H9 (cell line): Measurements from ENCODE around the gene TTBK1. TPM values are rescaled to one million over a fixed set of nuclear protein-coding genes. Genes with fewer than 3 reads are reported as not detected.

Experiments
- DNase-seq: peaks from one replicate; pipeline ENCODE4 v3.0.0-alpha.2; 2017
- H2AFZ ChIP-seq: one replicate; pipeline ENCODE4 v1.6.1; 2013; ENCODE audit warnings: mild to moderate bottlenecking, low read length, control low read depth, moderate library complexity
- H2AK5ac ChIP-seq: 2 replicates; pipeline ENCODE4 v1.6.1; 2013; ENCODE audit warnings: low read length, control low read depth, mixed read lengths; ENCODE audit not compliant: insufficient read length
- H2BK120ac ChIP-seq: one replicate; pipeline ENCODE4 v1.6.1; 2013; ENCODE audit warnings: low read depth, mild to moderate bottlenecking, low read length, control low read depth, inconsistent platforms; ENCODE audit not compliant: poor library complexity, severe bottlenecking
- H2BK12ac ChIP-seq: 2 replicates; pipeline ENCODE4 v1.6.1; 2013; ENCODE audit warnings: low read length, control low read depth, mixed read lengths, low read depth; ENCODE audit not compliant: insufficient read length
- H2BK15ac ChIP-seq: 2 replicates; pipeline ENCODE4 v1.6.1; 2013; ENCODE audit warnings: low read depth, low read length, control low read depth
- H2BK20ac ChIP-seq: one replicate; pipeline ENCODE4 v1.6.1; 2013; ENCODE audit warnings: low read depth, mild to moderate bottlenecking, low read length, control low read depth, inconsistent platforms; ENCODE audit not compliant: poor library complexity, severe bottlenecking
- H2BK5ac ChIP-seq: 2 replicates; pipeline ENCODE4 v1.6.1; 2013; ENCODE audit warnings: low read length, control low read depth, mixed read lengths; ENCODE audit not compliant: insufficient read length
- H3K14ac ChIP-seq: 2 replicates; pipeline ENCODE4 v1.6.1; 2013; ENCODE audit warnings: low read length, control low read depth; ENCODE audit not compliant: insufficient read depth
- H3K18ac ChIP-seq: 2 replicates; pipeline ENCODE4 v1.6.1; 2013; ENCODE audit warnings: low read depth, mild to moderate bottlenecking, mixed read lengths, low read length, control low read depth; ENCODE audit not compliant: insufficient read length
- H3K23ac ChIP-seq: 2 replicates; pipeline ENCODE4 v1.6.1; 2013; ENCODE audit warnings: low read length, control low read depth, mixed read lengths, low read depth; ENCODE audit not compliant: insufficient read length
- H3K23me2 ChIP-seq: 2 replicates; pipeline ENCODE4 v1.6.1; 2013; ENCODE audit warnings: low read depth, mild to moderate bottlenecking, mixed read lengths, low read length, control low read depth; ENCODE audit not compliant: insufficient read length, poor library complexity, severe bottlenecking
- H3K27ac ChIP-seq: 2 replicates; pipeline ENCODE4 v1.5.1; 2013; ENCODE audit warnings: low read length, control low read depth, mixed read lengths, low read depth; ENCODE audit not compliant: insufficient read length
- H3K27me3 ChIP-seq: 2 replicates; pipeline ENCODE4 v1.6.1; 2013; ENCODE audit warnings: low read length, control low read depth, inconsistent platforms; ENCODE audit not compliant: insufficient read depth
- H3K4ac ChIP-seq: 2 replicates; pipeline ENCODE4 v1.6.1; 2013; ENCODE audit warnings: low read depth, mild to moderate bottlenecking, control low read depth, inconsistent platforms, low read length, moderate library complexity
- H3K4me1 ChIP-seq: 2 replicates; pipeline ENCODE4 v1.6.1; 2013; ENCODE audit warnings: low read length, control low read depth, inconsistent platforms; ENCODE audit not compliant: insufficient read depth
- H3K4me2 ChIP-seq: 2 replicates; pipeline ENCODE4 v1.6.1; 2013; ENCODE audit warnings: low read length, control low read depth, mixed read lengths; ENCODE audit not compliant: insufficient read length, insufficient read depth
- H3K56ac ChIP-seq: 2 replicates; pipeline ENCODE4 v1.6.1; 2013; ENCODE audit warnings: low read depth, mild to moderate bottlenecking, mixed read lengths, low read length, control low read depth; ENCODE audit not compliant: insufficient read length
- H3K79me1 ChIP-seq: 2 replicates; pipeline ENCODE4 v1.6.1; 2013; ENCODE audit warnings: low read depth, mild to moderate bottlenecking, moderate library complexity, low read length, control low read depth, inconsistent platforms; ENCODE audit not compliant: insufficient read depth, poor library complexity, severe bottlenecking
- H3K79me2 ChIP-seq: 2 replicates; pipeline ENCODE4 v1.6.1; 2013; ENCODE audit warnings: low read length, control low read depth, inconsistent platforms; ENCODE audit not compliant: insufficient read depth
- H3K9ac ChIP-seq: 2 replicates; pipeline ENCODE4 v1.6.1; 2013; ENCODE audit warnings: low read length, control low read depth, mixed read lengths; ENCODE audit not compliant: insufficient read length; ENCODE audit errors: extremely low read depth
- H3K9me3 ChIP-seq: one replicate; pipeline ENCODE4 v1.6.1; 2013; ENCODE audit warnings: low read depth, low read length, inconsistent platforms; ENCODE audit not compliant: control insufficient read depth
- H3T11ph ChIP-seq: one replicate; pipeline ENCODE4 v1.6.1; 2013; ENCODE audit warnings: mild to moderate bottlenecking, low read length, control low read depth, inconsistent platforms
- H4K20me1 ChIP-seq: one replicate; pipeline ENCODE4 v1.6.1; 2013; ENCODE audit not compliant: control insufficient read depth, insufficient read length, insufficient read depth
- H4K5ac ChIP-seq: 2 replicates; pipeline ENCODE4 v1.6.1; 2013; ENCODE audit warnings: low read depth, mild to moderate bottlenecking, mixed read lengths, low read length, control low read depth; ENCODE audit not compliant: insufficient read length
- H4K8ac ChIP-seq: replicated peaks from 2 replicates; pipeline ENCODE4 v1.6.1; 2013; ENCODE audit warnings: low read length, control low read depth, mixed read lengths, low read depth; ENCODE audit not compliant: insufficient read length
- H4K91ac ChIP-seq: 2 replicates; pipeline ENCODE4 v1.6.1; 2013; ENCODE audit warnings: low read depth, mild to moderate bottlenecking, moderate library complexity, mixed read lengths, low read length, control low read depth; ENCODE audit not compliant: insufficient read length
- H3K27ac Mint-ChIP-seq, 3 experiments: 2 replicates in 2 of 3; 3 replicates in 1 of 3; pipeline ENCODE4 v1.8.0; 2020 to 2021; ENCODE audit warnings: mixed read lengths in 3 of 3, mild to moderate bottlenecking in 1 of 3, moderate library complexity in 1 of 3
- H3K27me3 Mint-ChIP-seq: 2 replicates; pipeline ENCODE4 v1.8.0; 2021; ENCODE audit warnings: low read depth, mild to moderate bottlenecking, moderate library complexity, mixed read lengths
- H3K36me3 Mint-ChIP-seq, 3 experiments: 2 replicates in 2 of 3; 3 replicates in 1 of 3; pipeline ENCODE4 v1.8.0; 2020 to 2021; ENCODE audit warnings: low read depth in 3 of 3, mixed read lengths in 3 of 3; ENCODE audit not compliant: insufficient read depth in 1 of 3
- H3K4me1 Mint-ChIP-seq, 2 experiments: 2 replicates each; pipeline ENCODE4 v1.8.0; 2020; ENCODE audit warnings: mixed read lengths in 2 of 2
- H3K4me3 Mint-ChIP-seq, 2 experiments: 2 replicates in 1 of 2; 3 replicates in 1 of 2; pipeline ENCODE4 v1.8.0; 2020 to 2021; ENCODE audit warnings: mild to moderate bottlenecking in 2 of 2, mixed read lengths in 2 of 2, moderate library complexity in 1 of 2
- H3K9me3 Mint-ChIP-seq, 2 experiments: 2 replicates in 1 of 2; 3 replicates in 1 of 2; pipeline ENCODE4 v1.8.0; 2020; ENCODE audit warnings: mild to moderate bottlenecking in 2 of 2, mixed read lengths in 2 of 2, moderate library complexity in 1 of 2
- WGBS: extraction: QIAGEN DNeasy Blood & Tissue Kit; methylation state at CpG from one replicate; pipeline ENCODE4 v1.1.7; 2013; ENCODE audit warnings: missing lambda C conversion rate, low lambda C conversion rate, mixed read lengths; ENCODE audit not compliant: insufficient read length; ENCODE audit errors: extremely low coverage; 5-methylcytosine and 5-hydroxymethylcytosine counted together
- total RNA-seq: library from RNA; stranded (reverse); gene quantifications from 2 replicates; pipeline ENCODE4 v1.2.1, GENCODE V29; 2021
- TF ChIP-seq, protein P1 (sequence below): fragments of 200-600 bp; sonication (generic); conservative IDR thresholded peaks from 3 replicates; pipeline ENCODE4 v1.8.0; 2021; ENCODE audit warnings: antibody characterized with exemption, mild to moderate bottlenecking

The TTBK1 gene
- total RNA-seq, 1 experiment from 2014 or later: 1.6 TPM

DNA sequence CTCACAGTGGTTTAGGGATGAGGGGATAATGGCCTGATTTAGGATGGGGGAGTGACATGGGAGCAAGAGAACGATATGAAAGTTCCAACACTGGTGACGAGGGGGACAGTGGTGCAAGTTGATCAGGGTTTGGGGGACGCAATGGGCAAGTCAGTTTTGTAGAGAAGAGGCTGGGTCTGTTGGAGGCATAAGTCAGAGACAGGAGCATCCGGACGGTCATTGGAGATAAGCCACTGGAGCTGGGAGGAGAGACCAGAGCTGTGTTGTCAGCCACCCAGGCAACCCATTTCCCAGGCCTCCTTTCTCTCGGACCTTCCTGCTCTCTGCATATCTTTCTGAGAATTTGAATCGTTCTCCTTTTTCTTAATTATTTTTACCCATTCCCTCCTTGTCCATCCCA lies 23.5 kb upstream of the TTBK1 start:
- H2BK120ac ChIP-seq: no peak overlapping the region
- H3K18ac ChIP-seq: no peak overlapping the region
- H4K91ac ChIP-seq: no peak overlapping the region
- no peaks in the 10 kb centered on the region for H3K9me3 ChIP-seq
- no peak overlapping the region for H3K23ac ChIP-seq
- WGBS: no CpG with 5 or more reads among the region's 7 CpGs
- no peak overlapping the region for H2AK5ac ChIP-seq
- Mint-ChIP-seq H3K27me3 (peaks cover 2% of the 10 kb centered on the region; the same call in 1 of the 2 replicates), H3K4me1 (peaks cover 5 to 14% of the 10 kb centered on the region in 2 experiments), H3K36me3 (peaks cover 4 to 21% (median 6%) of the 10 kb centered on the region in 3 experiments; a peak in 4 of 7 replicates), H3K9me3 (no peaks in the 10 kb centered on the region), H3K4me3 (no peak overlapping the region), H3K27ac (peak overlapping the region in 1 of 3 experiments; percentile 59; a peak in 1 of 7 replicates)
- H4K20me1 ChIP-seq: no peaks in the 10 kb centered on the region
- no peak overlapping the region for H2AFZ ChIP-seq
- TF ChIP-seq, protein P1, sequence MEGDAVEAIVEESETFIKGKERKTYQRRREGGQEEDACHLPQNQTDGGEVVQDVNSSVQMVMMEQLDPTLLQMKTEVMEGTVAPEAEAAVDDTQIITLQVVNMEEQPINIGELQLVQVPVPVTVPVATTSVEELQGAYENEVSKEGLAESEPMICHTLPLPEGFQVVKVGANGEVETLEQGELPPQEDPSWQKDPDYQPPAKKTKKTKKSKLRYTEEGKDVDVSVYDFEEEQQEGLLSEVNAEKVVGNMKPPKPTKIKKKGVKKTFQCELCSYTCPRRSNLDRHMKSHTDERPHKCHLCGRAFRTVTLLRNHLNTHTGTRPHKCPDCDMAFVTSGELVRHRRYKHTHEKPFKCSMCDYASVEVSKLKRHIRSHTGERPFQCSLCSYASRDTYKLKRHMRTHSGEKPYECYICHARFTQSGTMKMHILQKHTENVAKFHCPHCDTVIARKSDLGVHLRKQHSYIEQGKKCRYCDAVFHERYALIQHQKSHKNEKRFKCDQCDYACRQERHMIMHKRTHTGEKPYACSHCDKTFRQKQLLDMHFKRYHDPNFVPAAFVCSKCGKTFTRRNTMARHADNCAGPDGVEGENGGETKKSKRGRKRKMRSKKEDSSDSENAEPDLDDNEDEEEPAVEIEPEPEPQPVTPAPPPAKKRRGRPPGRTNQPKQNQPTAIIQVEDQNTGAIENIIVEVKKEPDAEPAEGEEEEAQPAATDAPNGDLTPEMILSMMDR: no peak
- no peak overlapping the region for H3K14ac ChIP-seq
- H3K4me2 ChIP-seq: no peak overlapping the region
- H3T11ph ChIP-seq: no peak overlapping the region
- H3K27ac ChIP-seq: no peak overlapping the region
- no peak overlapping the region for H4K5ac ChIP-seq
- H3K27me3 ChIP-seq: no peaks in the 10 kb centered on the region
- H3K4ac ChIP-seq: no peak overlapping the region
- no peak overlapping the region for H3K56ac ChIP-seq
- H3K9ac ChIP-seq: no peak overlapping the region
- no peaks in the 10 kb centered on the region for H3K23me2 ChIP-seq
- no peak for DNase-seq
- H2BK20ac ChIP-seq: no peak overlapping the region
- H3K79me1 ChIP-seq: no peaks in the 10 kb centered on the region
- no peaks in the 10 kb centered on the region; the same call in 1 of the 2 replicates for H3K4me1 ChIP-seq
- H4K8ac ChIP-seq: no peak overlapping the region
- no peak overlapping the region for H2BK15ac ChIP-seq
- H3K79me2 ChIP-seq: no peaks in the 10 kb centered on the region
- no peak overlapping the region for H2BK12ac ChIP-seq
- no peak overlapping the region for H2BK5ac ChIP-seq
